Measurements from ENCODE around the gene BCAS3.

- TF ChIP-seq POLR2AphosphoS5 (IDR thresholded peaks at IDR 0.05; ENCODE audit: low read depth, low read length) = no peak
- TF ChIP-seq POLR2A (IDR thresholded peaks at IDR 0.05; ENCODE audit: low read depth, low read length) = no peak
- TF ChIP-seq TAF1 (IDR thresholded peaks at IDR 0.05; ENCODE audit: borderline replicate concordance, low read depth, low read length) = no peak
Measured at GRCh38 chr17:61124562-61124961, 446.9 kb downstream of the BCAS3 start.
